ENCODE results near the gene KIF5C. TPM values are rescaled to one million over a fixed set of nuclear protein-coding genes. Genes with fewer than 3 reads are reported as not detected.

The KIF5C gene
- total RNA-seq, 1 experiment from 2014 or later, result 0.21 TPM

- intact Hi-C loops (cut with micrococcal nuclease), result no loop called here
- CTCF ChIA-PET, result interaction anchor here (0.6 to 2.0 kb wide), 5 partner anchors 10 to 1523 kb away, joined by 3 to 10 read pairs (median 3); no protein-coding TSS in a partner anchor
- Mint-ChIP-seq H3K4me1 (ENCODE audit: insufficient read depth, unreplicated experiment) (no peaks in the 10 kb centered on the region), H3K36me3 (ENCODE audit: insufficient read depth, unreplicated experiment) (no peaks in the 10 kb centered on the region), H3K4me3 (ENCODE audit: unreplicated experiment) (no peak overlapping the region), H3K27me3 (ENCODE audit: insufficient read depth, unreplicated experiment) (peaks cover 51% of the 10 kb centered on the region), H3K9me3 (ENCODE audit: unreplicated experiment) (no peaks in the 10 kb centered on the region), H3K27ac (ENCODE audit: low read depth, unreplicated experiment) (no peak overlapping the region)
- POLR2A ChIA-PET, result interaction anchor here (0.6 kb wide), 1 partner anchor 348 kb away, joined by 5 read pairs; no protein-coding TSS in a partner anchor
- no peak for TF ChIP-seq CTCF (IDR thresholded peaks at IDR 0.05; ENCODE audit: unreplicated experiment)
- no peak for DNase-seq (ENCODE audit: unreplicated experiment)
- BruUV-seq (replicated peaks), result no TSS peak
Observed at GRCh38 chr2:149000158-149000938, 125.3 kb downstream of the KIF5C start.

GRCh38 chr2:149001496-149001895, 126.5 kb downstream of the KIF5C start:
- no peak for DNase-seq (ENCODE audit: unreplicated experiment)
- Mint-ChIP-seq H3K4me1 (ENCODE audit: insufficient read depth, unreplicated experiment) (no peaks in the 10 kb centered on the region), H3K27ac (ENCODE audit: low read depth, unreplicated experiment) (no peak overlapping the region), H3K9me3 (ENCODE audit: unreplicated experiment) (no peaks in the 10 kb centered on the region), H3K36me3 (ENCODE audit: insufficient read depth, unreplicated experiment) (no peaks in the 10 kb centered on the region), H3K4me3 (ENCODE audit: unreplicated experiment) (no peak overlapping the region), H3K27me3 (ENCODE audit: insufficient read depth, unreplicated experiment) (peaks cover 56% of the 10 kb centered on the region)
- TF ChIP-seq CTCF (IDR thresholded peaks at IDR 0.05; ENCODE audit: unreplicated experiment), result no peak
- ChIA-PET CTCF (interaction anchor here (0.8 to 2.0 kb wide), 5 partner anchors 10 to 1065 kb away, joined by 3 to 10 read pairs (median 7); no protein-coding TSS in a partner anchor), POLR2A (no interaction called here)
- BruUV-seq (replicated peaks), result no TSS peak
- intact Hi-C loops (cut with micrococcal nuclease), result no loop called here

GRCh38 chr2:149002378-149002890, 127.4 kb downstream of the KIF5C start:
- Mint-ChIP-seq H3K27ac (ENCODE audit: low read depth, unreplicated experiment) (no peak overlapping the region), H3K4me1 (ENCODE audit: insufficient read depth, unreplicated experiment) (no peaks in the 10 kb centered on the region), H3K9me3 (ENCODE audit: unreplicated experiment) (no peaks in the 10 kb centered on the region), H3K36me3 (ENCODE audit: insufficient read depth, unreplicated experiment) (no peaks in the 10 kb centered on the region), H3K27me3 (ENCODE audit: insufficient read depth, unreplicated experiment) (peaks cover 51% of the 10 kb centered on the region), H3K4me3 (ENCODE audit: unreplicated experiment) (no peak overlapping the region)
- ChIA-PET CTCF (interaction anchor here (0.6 to 1.8 kb wide), 3 partner anchors 11 to 450 kb away, joined by 4 to 7 read pairs (median 6); no protein-coding TSS in a partner anchor), POLR2A (no interaction called here)
- no peak for DNase-seq (ENCODE audit: unreplicated experiment)
- intact Hi-C loops (cut with micrococcal nuclease), result no loop called here
- TF ChIP-seq CTCF (IDR thresholded peaks at IDR 0.05; ENCODE audit: unreplicated experiment), result no peak
- BruUV-seq (replicated peaks), result no TSS peak

- Mint-ChIP-seq H3K36me3 (ENCODE audit: insufficient read depth, unreplicated experiment) (no peaks in the 10 kb centered on the region), H3K27me3 (ENCODE audit: insufficient read depth, unreplicated experiment) (peaks cover 44% of the 10 kb centered on the region), H3K4me1 (ENCODE audit: insufficient read depth, unreplicated experiment) (no peaks in the 10 kb centered on the region), H3K27ac (ENCODE audit: low read depth, unreplicated experiment) (no peak overlapping the region), H3K4me3 (ENCODE audit: unreplicated experiment) (no peak overlapping the region), H3K9me3 (ENCODE audit: unreplicated experiment) (no peaks in the 10 kb centered on the region)
- ChIA-PET POLR2A (no interaction called here), CTCF (interaction anchor here (0.6 to 1.8 kb wide), 2 partner anchors 12 to 1531 kb away, joined by 4 to 7 read pairs; no protein-coding TSS in a partner anchor)
- DNase-seq (ENCODE audit: unreplicated experiment), result no peak
- TF ChIP-seq CTCF (IDR thresholded peaks at IDR 0.05; ENCODE audit: unreplicated experiment), result no peak
- BruUV-seq (replicated peaks), result no TSS peak
- intact Hi-C loops (cut with micrococcal nuclease), result no loop called here
Observed at GRCh38 chr2:149002891-149003740, 128.1 kb downstream of the KIF5C start.

Data from MCF 10A (cell line).